Measurements from ENCODE around the gene SETBP1.

SETBP1 gene

GRCh38 chr18:44821924-44822323 is 141.2 kb downstream of the SETBP1 start:
- H3K4me3 ChIP-seq = no peak overlapping the region
- no peak overlapping the region for H3K9ac ChIP-seq (ENCODE audit: insufficient read length)
- no peak overlapping the region for H3K27ac ChIP-seq
- DNase-seq (ENCODE audit: low read depth, low spot score) = no peak
- no peaks in the 10 kb centered on the region for H3K36me3 ChIP-seq (ENCODE audit: insufficient read depth, low read length)
- no peak for TF ChIP-seq FOXP2 (optimal IDR thresholded peaks at IDR 0.05; ENCODE audit: control extremely low read depth, extremely low read length, insufficient read depth)
- no peak for TF ChIP-seq POLR2AphosphoS5 (IDR thresholded peaks at IDR 0.05; ENCODE audit: borderline replicate concordance, low read depth, low read length)
- no peak for TF ChIP-seq EZH2 (IDR thresholded peaks at IDR 0.05)
- no peaks in the 10 kb centered on the region for H3K9me3 ChIP-seq (ENCODE audit: low read depth, low read length)

GRCh38 chr18:44823286-44823685 is 142.6 kb downstream of the SETBP1 start:
- Histone ChIP-seq H3K4me3 (no peak overlapping the region), H3K9ac (ENCODE audit: insufficient read length) (no peak overlapping the region), H3K36me3 (ENCODE audit: insufficient read depth, low read length) (no peaks in the 10 kb centered on the region), H3K9me3 (ENCODE audit: low read depth, low read length) (no peaks in the 10 kb centered on the region), H3K27ac (no peak overlapping the region)
- no peak for DNase-seq (ENCODE audit: low read depth, low spot score)
- TF ChIP-seq POLR2AphosphoS5 (IDR thresholded peaks at IDR 0.05; ENCODE audit: borderline replicate concordance, low read depth, low read length) (no peak), FOXP2 (optimal IDR thresholded peaks at IDR 0.05; ENCODE audit: control extremely low read depth, extremely low read length, insufficient read depth) (no peak)

GRCh38 chr18:44823782-44824181 is 143.1 kb downstream of the SETBP1 start:
- no peaks in the 10 kb centered on the region for H3K9me3 ChIP-seq (ENCODE audit: low read depth, low read length)
- H3K4me3 ChIP-seq = no peak overlapping the region
- TF ChIP-seq EZH2 (IDR thresholded peaks at IDR 0.05) (no peak), FOXP2 (optimal IDR thresholded peaks at IDR 0.05; ENCODE audit: control extremely low read depth, extremely low read length, insufficient read depth) (no peak), POLR2AphosphoS5 (IDR thresholded peaks at IDR 0.05; ENCODE audit: borderline replicate concordance, low read depth, low read length) (no peak)
- H3K36me3 ChIP-seq (ENCODE audit: insufficient read depth, low read length) = no peaks in the 10 kb centered on the region
- H3K9ac ChIP-seq (ENCODE audit: insufficient read length) = no peak overlapping the region
- DNase-seq (ENCODE audit: low read depth, low spot score) = no peak
- H3K27ac ChIP-seq = no peak overlapping the region

- no peaks in the 10 kb centered on the region for H3K9me3 ChIP-seq (ENCODE audit: low read depth, low read length)
- no peak for DNase-seq (ENCODE audit: low read depth, low spot score)
- H3K9ac ChIP-seq (ENCODE audit: insufficient read length) = no peak overlapping the region
- no peak overlapping the region for H3K27ac ChIP-seq
- no peak for TF ChIP-seq EZH2 (IDR thresholded peaks at IDR 0.05)
- TF ChIP-seq FOXP2 (optimal IDR thresholded peaks at IDR 0.05; ENCODE audit: control extremely low read depth, extremely low read length, insufficient read depth) = no peak
- TF ChIP-seq POLR2AphosphoS5 (IDR thresholded peaks at IDR 0.05; ENCODE audit: borderline replicate concordance, low read depth, low read length) = no peak
- H3K36me3 ChIP-seq (ENCODE audit: insufficient read depth, low read length) = no peaks in the 10 kb centered on the region
- no peak overlapping the region for H3K4me3 ChIP-seq
Observed at GRCh38 chr18:44824884-44825283, 144.2 kb downstream of the SETBP1 start.

- Histone ChIP-seq H3K36me3 (ENCODE audit: insufficient read depth, low read length) (no peaks in the 10 kb centered on the region), H3K4me3 (peak overlapping the region; percentile 51; the same call in 1 of the 2 replicates), H3K9ac (ENCODE audit: insufficient read length) (peak overlapping the region; percentile 45), H3K27ac (peak overlapping the region; percentile 92), H3K9me3 (ENCODE audit: low read depth, low read length) (no peaks in the 10 kb centered on the region)
- DNase-seq (ENCODE audit: low read depth, low spot score) = peak; percentile 70
- no peak for TF ChIP-seq EZH2 (IDR thresholded peaks at IDR 0.05)
- no peak for TF ChIP-seq POLR2AphosphoS5 (IDR thresholded peaks at IDR 0.05; ENCODE audit: borderline replicate concordance, low read depth, low read length)
Observed at GRCh38 chr18:44826418-44827259, 146.0 kb downstream of the SETBP1 start.

- Histone ChIP-seq H3K27ac (no peak overlapping the region), H3K36me3 (ENCODE audit: insufficient read depth, low read length) (no peaks in the 10 kb centered on the region), H3K9ac (ENCODE audit: insufficient read length) (no peak overlapping the region), H3K4me3 (no peak overlapping the region), H3K9me3 (ENCODE audit: low read depth, low read length) (no peaks in the 10 kb centered on the region)
- DNase-seq (ENCODE audit: low read depth, low spot score) = no peak
- TF ChIP-seq EZH2 (IDR thresholded peaks at IDR 0.05) (no peak), POLR2AphosphoS5 (IDR thresholded peaks at IDR 0.05; ENCODE audit: borderline replicate concordance, low read depth, low read length) (no peak), FOXP2 (optimal IDR thresholded peaks at IDR 0.05; ENCODE audit: control extremely low read depth, extremely low read length, insufficient read depth) (no peak)
Observed at GRCh38 chr18:44828080-44828479, 147.4 kb downstream of the SETBP1 start.

- TF ChIP-seq EZH2 (IDR thresholded peaks at IDR 0.05) (no peak), POLR2AphosphoS5 (IDR thresholded peaks at IDR 0.05; ENCODE audit: borderline replicate concordance, low read depth, low read length) (no peak), FOXP2 (optimal IDR thresholded peaks at IDR 0.05; ENCODE audit: control extremely low read depth, extremely low read length, insufficient read depth) (no peak)
- DNase-seq (ENCODE audit: low read depth, low spot score) = no peak
- Histone ChIP-seq H3K9ac (ENCODE audit: insufficient read length) (no peak overlapping the region), H3K9me3 (ENCODE audit: low read depth, low read length) (no peaks in the 10 kb centered on the region), H3K27ac (no peak overlapping the region), H3K36me3 (ENCODE audit: insufficient read depth, low read length) (no peaks in the 10 kb centered on the region), H3K4me3 (no peak overlapping the region)
Observed at GRCh38 chr18:44830581-44830980, 149.9 kb downstream of the SETBP1 start.

GRCh38 chr18:44833786-44834185 is 153.1 kb downstream of the SETBP1 start:
- no peak overlapping the region for H3K4me3 ChIP-seq
- H3K27ac ChIP-seq = no peak overlapping the region
- no peaks in the 10 kb centered on the region for H3K36me3 ChIP-seq (ENCODE audit: insufficient read depth, low read length)
- H3K9me3 ChIP-seq (ENCODE audit: low read depth, low read length) = no peaks in the 10 kb centered on the region
- TF ChIP-seq EZH2 (IDR thresholded peaks at IDR 0.05) (no peak), POLR2AphosphoS5 (IDR thresholded peaks at IDR 0.05; ENCODE audit: borderline replicate concordance, low read depth, low read length) (no peak), FOXP2 (optimal IDR thresholded peaks at IDR 0.05; ENCODE audit: control extremely low read depth, extremely low read length, insufficient read depth) (no peak)
- DNase-seq (ENCODE audit: low read depth, low spot score) = no peak
- no peak overlapping the region for H3K9ac ChIP-seq (ENCODE audit: insufficient read length)

All from SK-N-MC (cell line).